IPS-15b (cell line): ENCODE data around the gene FAM171A1.
"Not testable (repeated sequence)": the region's sequence is repeated elsewhere in the genome, so short reads cannot be mapped to it uniquely, and the experiment has no call there.

Source experiments
- H3K27me3 ChIP-seq: one replicate; pipeline ENCODE4 v1.6.1; 2013; ENCODE audit warnings: low read length; ENCODE audit not compliant: control insufficient read depth, insufficient read depth
- H3K36me3 ChIP-seq: one replicate; pipeline ENCODE4 v1.6.1; 2013; ENCODE audit warnings: low read length; ENCODE audit not compliant: control insufficient read depth, insufficient read depth
- H3K4me1 ChIP-seq: one replicate; pipeline ENCODE4 v1.6.1; 2013; ENCODE audit warnings: mild to moderate bottlenecking, low read length; ENCODE audit not compliant: control insufficient read depth, insufficient read depth
- H3K4me3 ChIP-seq: one replicate; pipeline ENCODE4 v1.5.1; 2013; ENCODE audit warnings: low read depth, low read length
- H3K9ac ChIP-seq: one replicate; pipeline ENCODE4 v1.6.1; 2013; ENCODE audit warnings: low read depth, mild to moderate bottlenecking, low read length
- H3K9me3 ChIP-seq: one replicate; pipeline ENCODE4 v1.6.1; 2013; ENCODE audit warnings: mild to moderate bottlenecking, low read length; ENCODE audit not compliant: control insufficient read depth, insufficient read depth

FAM171A1 gene

DNA sequence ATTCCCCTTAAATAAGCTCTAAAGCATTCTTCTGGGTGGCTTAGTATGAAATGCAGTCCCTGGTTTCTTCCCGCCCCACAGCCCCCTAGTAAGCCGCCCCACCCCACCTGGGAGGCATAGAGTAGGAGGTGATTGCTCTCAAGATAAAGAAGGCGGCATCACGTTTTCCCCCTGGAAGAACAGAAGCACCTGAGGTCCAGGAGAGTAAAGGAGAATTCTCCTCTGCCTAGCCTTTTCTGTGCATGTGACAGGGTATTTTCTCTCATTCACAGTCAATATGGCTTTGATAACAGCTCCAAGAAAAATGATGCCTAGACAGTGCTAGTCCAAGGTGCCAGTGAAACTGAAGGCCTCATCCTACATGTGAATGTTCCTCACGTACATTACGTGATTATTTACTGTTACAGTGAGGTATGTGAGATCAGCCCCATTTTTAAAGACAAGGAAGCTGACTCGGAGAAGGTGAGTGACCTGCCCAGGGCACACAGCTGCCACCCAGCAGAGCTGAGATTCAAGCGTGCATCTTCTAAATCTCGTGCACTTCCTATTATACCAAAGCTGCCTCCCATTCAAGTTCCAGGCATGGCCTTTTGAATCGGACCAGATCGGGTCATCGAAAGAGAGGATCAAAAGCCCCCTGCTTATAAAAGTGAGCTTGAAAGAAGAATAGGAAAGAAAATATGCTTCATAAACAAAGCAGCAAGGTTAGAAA lies 59.4 kb downstream of the FAM171A1 start:
- no peaks in the 10 kb centered on the region for H3K9me3 ChIP-seq
- peaks cover 7% of the 10 kb centered on the region for H3K4me1 ChIP-seq
- no peak overlapping the region for H3K4me3 ChIP-seq
- H3K27me3 ChIP-seq: no peaks in the 10 kb centered on the region
- no peak overlapping the region for H3K9ac ChIP-seq
- no peaks in the 10 kb centered on the region for H3K36me3 ChIP-seq

DNA sequence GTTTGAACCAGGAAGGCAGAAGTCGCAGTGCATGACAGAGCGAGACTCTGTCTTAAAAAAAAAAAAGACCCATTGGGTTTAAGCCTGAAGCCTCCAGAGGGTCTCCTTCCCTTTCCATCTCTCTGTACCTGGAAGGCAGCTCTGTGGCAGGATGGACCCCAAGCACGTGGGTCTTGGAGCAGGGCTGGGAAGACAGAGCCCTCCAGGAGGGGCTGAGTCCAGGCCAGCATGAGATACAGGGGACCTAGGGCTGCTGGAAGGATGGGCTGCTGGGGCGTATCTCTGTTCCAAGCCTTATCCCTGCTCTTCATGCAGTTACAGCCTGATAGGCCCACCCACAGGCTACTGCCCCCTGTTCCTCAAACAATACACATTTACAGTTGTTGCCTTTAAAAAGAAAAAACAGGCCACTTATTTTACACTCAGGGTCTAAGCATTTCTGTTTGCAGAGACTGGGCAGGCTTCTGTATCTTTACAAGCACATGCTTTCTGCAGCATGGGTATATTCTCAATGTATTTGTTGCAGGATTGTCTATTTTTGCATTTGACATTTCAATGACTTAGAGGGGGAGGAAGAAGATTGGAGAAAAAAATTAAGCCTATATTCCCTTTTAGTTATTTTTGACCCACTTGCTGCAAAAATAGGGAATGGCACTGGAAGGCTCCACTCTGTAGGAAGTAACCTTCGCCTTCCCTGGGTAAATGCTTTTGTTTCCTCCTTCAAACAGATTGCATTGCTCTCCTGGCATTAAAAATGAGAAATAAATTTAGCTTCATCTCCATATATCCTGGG lies 60.1 kb downstream of the FAM171A1 start:
- no peaks in the 10 kb centered on the region for H3K27me3 ChIP-seq
- no peaks in the 10 kb centered on the region for H3K9me3 ChIP-seq
- H3K36me3 ChIP-seq: no peaks in the 10 kb centered on the region
- H3K4me3 ChIP-seq: no peak overlapping the region
- peaks cover 3% of the 10 kb centered on the region for H3K4me1 ChIP-seq
- no peak overlapping the region for H3K9ac ChIP-seq

DNA sequence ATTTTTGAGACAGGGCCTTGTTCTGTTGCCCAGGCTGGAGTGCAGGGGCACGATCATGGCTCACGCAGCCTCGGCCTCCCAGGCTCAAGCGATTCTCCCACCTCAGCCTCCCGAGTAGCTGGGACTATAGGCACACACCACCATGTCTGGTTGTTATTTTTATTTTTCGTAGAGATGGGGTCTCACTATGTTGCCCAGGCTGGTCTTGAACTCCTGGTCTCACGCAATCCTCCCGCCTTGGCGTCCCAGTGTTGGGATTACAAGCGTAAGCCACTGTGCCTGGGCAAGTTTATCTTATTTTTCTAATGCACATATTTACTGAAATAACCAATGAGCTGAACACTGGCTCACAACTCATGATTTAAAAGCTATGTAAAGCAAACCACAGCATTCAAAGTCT lies 61.9 kb downstream of the FAM171A1 start:
- Histone ChIP-seq H3K4me3 (no peak overlapping the region), H3K9me3 (no peaks in the 10 kb centered on the region), H3K4me1 (no peaks in the 10 kb centered on the region), H3K36me3 (no peaks in the 10 kb centered on the region), H3K9ac (no peak overlapping the region), H3K27me3 (no peaks in the 10 kb centered on the region)

DNA sequence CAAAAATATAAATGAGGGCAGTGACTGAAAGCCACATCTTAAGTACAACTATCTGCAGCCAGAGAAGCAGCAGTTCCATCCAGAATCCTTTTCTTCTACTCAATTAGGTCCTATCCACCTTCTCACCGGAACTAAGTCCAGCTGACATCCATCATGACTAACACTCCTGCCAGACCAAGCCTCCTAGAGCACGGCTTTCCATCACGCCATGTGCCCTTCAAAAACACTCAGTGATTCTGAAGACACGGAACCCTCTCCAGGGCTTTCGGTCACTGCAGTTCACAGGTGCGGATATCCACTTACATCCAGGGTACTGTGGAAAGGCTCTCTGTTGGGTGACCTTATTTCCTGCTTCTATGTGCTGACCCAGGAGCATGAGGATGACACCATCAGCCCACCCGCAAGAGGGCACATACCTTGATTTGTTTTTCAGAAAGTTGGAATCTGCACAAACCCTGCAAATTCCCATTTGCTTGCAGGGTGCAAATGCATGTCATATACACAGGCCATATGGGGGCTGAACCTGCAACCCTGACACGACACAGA lies 64.3 kb downstream of the FAM171A1 start:
- H3K4me1 ChIP-seq: no peaks in the 10 kb centered on the region
- H3K9me3 ChIP-seq: no peaks in the 10 kb centered on the region
- no peaks in the 10 kb centered on the region for H3K27me3 ChIP-seq
- no peaks in the 10 kb centered on the region for H3K36me3 ChIP-seq
- no peak overlapping the region for H3K4me3 ChIP-seq
- no peak overlapping the region for H3K9ac ChIP-seq

DNA sequence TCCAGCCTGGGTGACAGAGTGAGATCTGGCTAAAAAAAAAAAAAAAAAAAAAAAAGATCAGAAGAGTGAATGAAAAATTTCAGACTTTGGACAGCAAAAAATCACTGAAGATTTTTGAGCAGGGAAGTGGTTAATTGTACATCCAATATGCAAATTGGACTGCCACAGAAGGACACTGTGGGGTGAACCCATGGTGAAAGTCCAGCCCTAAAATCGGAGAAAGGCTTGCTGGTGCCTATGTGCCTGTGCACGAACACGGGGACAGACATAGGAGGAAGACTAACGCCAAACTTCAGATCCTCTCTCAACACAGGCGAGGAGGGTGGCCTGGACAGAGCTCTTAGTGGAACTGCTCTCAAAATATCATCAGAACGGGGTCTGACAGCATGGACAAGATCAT lies 65.5 kb downstream of the FAM171A1 start:
- Histone ChIP-seq H3K36me3 (no peaks in the 10 kb centered on the region), H3K9me3 (no peaks in the 10 kb centered on the region), H3K4me3 (no peak overlapping the region), H3K9ac (no peak overlapping the region), H3K4me1 (no peaks in the 10 kb centered on the region), H3K27me3 (no peaks in the 10 kb centered on the region)

DNA sequence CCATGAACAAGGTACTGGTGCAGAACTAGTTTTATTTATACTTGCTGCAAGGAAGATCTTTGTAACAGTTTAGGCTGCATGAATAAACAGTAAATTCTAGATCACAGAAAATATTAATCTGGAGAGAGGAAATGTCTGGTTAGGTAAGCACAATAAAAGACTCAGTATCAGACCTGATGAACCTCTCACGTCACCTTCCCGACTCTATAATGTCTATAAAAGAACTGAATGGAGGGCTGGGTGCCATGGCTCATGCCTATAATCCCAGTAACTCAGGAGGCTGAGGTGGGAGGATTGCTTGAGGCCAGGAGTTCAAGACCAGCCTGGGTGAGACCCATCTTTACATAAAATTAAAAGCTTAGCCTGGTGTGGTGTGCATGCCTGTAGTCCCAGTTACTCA lies 65.9 kb downstream of the FAM171A1 start:
- Histone ChIP-seq H3K36me3 (no peaks in the 10 kb centered on the region), H3K9me3 (no peaks in the 10 kb centered on the region), H3K27me3 (no peaks in the 10 kb centered on the region)

DNA sequence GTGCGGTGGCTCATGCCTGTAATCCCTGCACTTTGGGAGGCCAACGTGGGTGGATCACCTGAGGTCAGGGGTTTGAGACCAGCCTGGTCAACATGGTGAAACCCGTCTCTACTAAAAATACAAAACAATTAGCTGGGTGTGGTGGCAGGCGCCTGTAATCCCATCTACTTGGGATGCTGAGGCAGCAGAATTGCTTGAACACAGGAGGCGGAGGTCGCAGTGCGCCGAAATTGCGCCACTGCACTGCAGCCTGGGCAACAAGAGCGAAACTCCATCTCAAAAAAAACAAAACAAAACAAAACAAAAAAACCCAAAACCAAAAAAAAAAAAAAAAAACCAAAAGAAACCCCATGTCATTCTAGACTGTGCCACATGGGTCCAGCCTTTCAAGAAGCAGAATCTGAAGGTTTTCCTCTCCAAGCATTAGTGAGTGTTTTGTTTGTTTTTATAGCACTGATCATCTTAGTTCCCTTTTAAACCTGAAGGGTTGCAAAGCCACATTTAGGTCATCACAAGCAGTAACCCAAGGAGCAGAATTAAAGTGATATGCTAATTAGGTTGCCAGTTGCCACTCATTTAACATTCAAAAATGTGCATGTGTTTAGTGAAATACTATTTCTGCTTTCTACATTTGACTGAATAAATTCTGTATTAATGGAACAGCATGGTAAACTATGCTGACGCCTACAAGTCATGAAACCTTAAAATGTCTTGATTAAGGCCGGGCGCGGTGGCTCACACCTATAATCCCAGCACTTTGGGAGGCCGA lies 68.7 kb downstream of the FAM171A1 start:
- H3K4me1 ChIP-seq, H3K4me3 ChIP-seq, H3K36me3 ChIP-seq, H3K27me3 ChIP-seq, H3K9me3 ChIP-seq, H3K9ac ChIP-seq: not testable (repeated sequence)

More for the DNA sequence above, 65.9 kb downstream of the FAM171A1 start:
- H3K9ac ChIP-seq: no peak overlapping the region
- no peak overlapping the region for H3K4me3 ChIP-seq
- no peaks in the 10 kb centered on the region for H3K4me1 ChIP-seq

DNA sequence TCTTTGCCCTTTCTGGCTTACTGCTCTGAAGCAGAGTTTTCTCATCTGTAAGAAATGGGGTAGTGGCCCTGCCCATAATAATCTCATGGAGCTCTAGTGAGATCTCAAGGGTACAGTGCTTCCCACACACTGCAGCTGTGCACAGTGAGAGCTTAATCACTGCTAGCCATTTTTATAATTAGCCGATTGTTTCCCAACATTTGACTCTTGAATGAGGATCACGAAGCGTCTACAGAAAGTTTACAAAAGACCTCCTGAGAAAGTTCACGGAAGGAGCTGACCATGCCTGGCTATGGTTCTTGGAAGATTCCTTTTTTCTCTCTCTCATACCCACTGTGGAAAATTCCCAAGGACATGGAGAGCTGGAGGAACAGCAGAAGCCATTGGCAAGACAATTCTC lies 70.4 kb downstream of the FAM171A1 start:
- no peaks in the 10 kb centered on the region for H3K4me1 ChIP-seq
- no peaks in the 10 kb centered on the region for H3K36me3 ChIP-seq
- no peak overlapping the region for H3K9ac ChIP-seq
- H3K9me3 ChIP-seq: no peaks in the 10 kb centered on the region
- no peak overlapping the region for H3K4me3 ChIP-seq
- H3K27me3 ChIP-seq: no peaks in the 10 kb centered on the region

DNA sequence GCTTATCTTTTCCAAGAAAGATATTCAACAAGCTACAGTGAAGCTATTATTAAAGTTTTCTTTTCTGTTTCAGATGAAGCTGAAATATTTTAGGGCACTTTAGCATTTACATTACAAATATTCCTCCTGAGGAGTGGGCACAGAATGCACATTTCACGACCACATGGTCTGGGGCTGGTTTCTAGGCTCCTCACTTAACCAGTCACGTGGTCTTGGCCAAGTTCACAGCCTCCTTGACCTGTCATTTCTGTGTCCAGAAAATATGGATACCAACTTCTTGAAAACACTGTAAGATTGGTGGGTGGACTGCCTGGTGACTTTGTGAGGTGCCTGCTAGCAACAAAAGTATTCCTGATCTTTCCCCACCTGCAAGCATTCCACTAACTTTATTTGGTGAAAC lies 70.9 kb downstream of the FAM171A1 start:
- Histone ChIP-seq H3K9me3 (no peaks in the 10 kb centered on the region), H3K36me3 (no peaks in the 10 kb centered on the region), H3K9ac (no peak overlapping the region), H3K4me1 (no peaks in the 10 kb centered on the region), H3K27me3 (no peaks in the 10 kb centered on the region), H3K4me3 (no peak overlapping the region)

DNA sequence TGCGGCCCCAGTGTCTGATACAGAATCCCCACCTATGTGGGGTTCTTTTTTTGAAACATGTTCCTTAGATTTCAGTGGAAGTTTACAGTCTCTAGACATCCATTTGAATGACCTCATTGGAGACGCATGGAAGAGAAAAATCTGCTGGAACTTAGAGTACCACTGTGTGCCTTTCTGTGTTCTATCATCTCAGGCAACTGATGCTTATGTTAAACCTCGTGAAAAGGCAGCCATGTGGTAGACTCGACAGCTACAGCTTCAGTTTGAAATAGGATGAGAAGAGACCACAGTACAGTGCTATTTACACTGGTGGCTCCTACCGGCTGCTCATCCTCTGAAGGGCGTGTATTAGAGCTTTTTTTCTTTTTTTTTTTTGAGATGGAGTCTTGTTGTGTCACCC lies 74.4 kb downstream of the FAM171A1 start:
- Histone ChIP-seq H3K36me3 (no peaks in the 10 kb centered on the region), H3K9me3 (no peaks in the 10 kb centered on the region), H3K9ac (no peak overlapping the region), H3K4me1 (no peaks in the 10 kb centered on the region), H3K4me3 (no peak overlapping the region), H3K27me3 (no peaks in the 10 kb centered on the region)

DNA sequence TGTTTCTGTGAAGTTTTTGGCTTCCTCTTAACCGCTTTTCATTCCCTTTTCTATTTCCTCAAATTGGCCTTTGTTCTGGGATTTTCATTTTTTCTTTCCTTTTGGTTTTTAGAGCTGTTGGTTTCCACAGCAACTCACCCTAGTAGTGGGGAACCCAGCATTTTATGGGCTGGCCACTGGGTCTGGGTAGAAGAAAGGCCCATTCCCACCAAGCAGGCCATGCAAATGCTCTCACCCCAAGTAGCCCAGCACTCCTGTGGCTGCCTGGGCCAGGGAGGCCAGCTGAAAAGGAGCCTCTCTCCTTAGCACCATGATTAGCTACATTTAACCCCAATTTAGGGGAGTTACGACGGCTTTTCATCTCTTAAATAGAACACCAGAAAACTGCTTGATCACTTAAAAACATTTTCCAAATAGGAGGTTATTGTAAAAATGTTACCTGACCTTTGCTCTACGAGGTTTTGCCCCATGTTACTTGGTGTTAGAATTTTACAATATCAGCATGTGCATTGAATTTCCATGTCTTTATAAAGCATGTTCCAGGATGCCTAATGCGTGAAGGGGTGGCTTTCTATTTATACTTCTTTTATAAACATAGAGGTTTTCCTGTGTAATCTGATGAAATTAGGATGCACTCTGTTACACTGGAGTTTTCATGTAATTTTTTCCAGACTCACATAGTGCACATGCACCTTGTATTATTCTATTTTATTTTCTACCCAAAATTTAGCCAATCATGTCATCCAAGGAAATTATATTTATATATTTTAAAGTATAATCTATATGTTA lies 75.4 kb downstream of the FAM171A1 start:
- Histone ChIP-seq H3K9ac (no peak overlapping the region), H3K4me1 (no peaks in the 10 kb centered on the region), H3K27me3 (no peaks in the 10 kb centered on the region)

More for the DNA sequence above, 75.4 kb downstream of the FAM171A1 start:
- Histone ChIP-seq H3K4me3 (no peak overlapping the region), H3K9me3 (no peaks in the 10 kb centered on the region), H3K36me3 (no peaks in the 10 kb centered on the region)
